HepG2 (cell line): Measurements from ENCODE around the gene NF2. TPM values are rescaled to one million over a fixed set of nuclear protein-coding genes. Genes with fewer than 3 reads are reported as not detected.

Experiments used
- ATAC-seq: fragments of 200-7000 bp; cut with Tn5 transposase; 3 replicates; pipeline ENCODE4 v1.9.1; 2020; ENCODE audit warnings: mild to moderate bottlenecking, moderate library complexity
- BruUV-seq: library from RNA; stranded (reverse); fragments of 400-500 nt; replicated peaks from 2 replicates; lab custom pipeline; 2021; lab: Mats Ljungman, UMichigan
- CTCF ChIA-PET: fragments of 300-600 bp; formaldehyde crosslinking; extraction: SDS; loops from one replicate; lab custom pipeline; 2021; ENCODE audit warnings: low total read pairs, inconsistent platforms, low intra/inter-chr PET ratio; lab: Yijun Ruan, JAX
- POLR2A ChIA-PET: fragments of 350-600 bp; sonication (Branson Sonifier 250); formaldehyde crosslinking; loops from one replicate; lab custom pipeline; 2020; ENCODE audit warnings: antibody characterized with exemption, inconsistent platforms; lab: Yijun Ruan, JAX
- DNase-seq: peaks from one replicate; pipeline ENCODE4 v3.0.0-alpha.2; 2015; ENCODE audit warnings: low spot score
- FAIRE-seq: peaks from 3 replicates; lab custom pipeline; 2011; peaks lifted over from hg19 to GRCh38; lab: Jason Lieb, UNC
- H2AFZ ChIP-seq: one replicate; pipeline ENCODE4 v1.6.1; 2011; ENCODE audit warnings: low read length, inconsistent platforms
- H3K27ac ChIP-seq: fragments of 300-600 bp; 3 replicates; pipeline ENCODE4 v1.8.0; 2011; ENCODE audit warnings: mixed run types, mild to moderate bottlenecking, mixed read lengths, low read length, inconsistent platforms; ENCODE audit not compliant: insufficient read depth; ENCODE audit errors: extremely low read length
- H3K27me3 ChIP-seq, 2 experiments: fragments of 200-600 bp in 1 of 2; 2 replicates in 1 of 2; 3 replicates in 1 of 2; pipeline versions ENCODE4 v1.6.0 to v1.8.0; 2011; ENCODE audit warnings: low read length in 2 of 2, mild to moderate bottlenecking in 2 of 2, moderate library complexity in 2 of 2, inconsistent platforms in 1 of 2; ENCODE audit not compliant: insufficient read depth in 2 of 2, control insufficient read depth in 1 of 2
- H3K36me3 ChIP-seq, 2 experiments: fragments of 200-600 bp in 1 of 2; replicated peaks in 1 of 2; 2 replicates in 1 of 2; 3 replicates in 1 of 2; pipeline versions ENCODE4 v1.5.1 to v1.8.0; 2011; ENCODE audit warnings: low read length in 2 of 2, inconsistent platforms in 1 of 2; ENCODE audit not compliant: insufficient read depth in 2 of 2, control insufficient read depth in 1 of 2
- H3K4me1 ChIP-seq: 2 replicates; pipeline ENCODE4 v1.5.1; 2012; ENCODE audit warnings: low read length, inconsistent platforms; ENCODE audit not compliant: insufficient read depth
- H3K4me2 ChIP-seq: 2 replicates; pipeline ENCODE4 v1.6.0; 2011; ENCODE audit warnings: low read depth, low read length, inconsistent platforms
- H3K4me3 ChIP-seq, 3 experiments: fragments of 200-600 bp in 1 of 3; sonication (generic), shearing (Covaris generic) in 1 of 3; replicated peaks in 1 of 3; 2 replicates each; pipeline ENCODE4 v1.5.1; 2011 to 2016; ENCODE audit warnings: low read length in 3 of 3, inconsistent platforms in 2 of 3, low read depth in 2 of 3, mild to moderate bottlenecking in 2 of 3, control low read depth in 1 of 3, mixed read lengths in 1 of 3; ENCODE audit not compliant: insufficient read depth in 1 of 3
- H3K79me2 ChIP-seq: one replicate; pipeline ENCODE4 v1.6.1; 2011; ENCODE audit warnings: low read length, inconsistent platforms; ENCODE audit not compliant: insufficient read depth
- H3K9ac ChIP-seq: 2 replicates; pipeline ENCODE4 v1.6.0; 2011; ENCODE audit warnings: mild to moderate bottlenecking, low read depth, low read length, inconsistent platforms; ENCODE audit not compliant: insufficient read depth
- H3K9me3 ChIP-seq: 2 replicates; pipeline ENCODE4 v1.5.1; 2012; ENCODE audit warnings: mild to moderate bottlenecking, low read length
- H4K20me1 ChIP-seq: 2 replicates; pipeline ENCODE4 v1.6.0; 2011; ENCODE audit warnings: inconsistent platforms, mild to moderate bottlenecking, low read length, moderate library complexity; ENCODE audit not compliant: insufficient read depth
- EED ChIP-seq: sonication (generic); formaldehyde crosslinking; IDR thresholded peaks from 2 replicates; pipeline ENCODE4 v1.5.0; 2020; ENCODE audit warnings: mild to moderate bottlenecking, missing genetic modification reagents
- ELF1 ChIP-seq: sonication (generic); formaldehyde crosslinking; IDR thresholded peaks from 2 replicates; pipeline ENCODE4 v1.4.0; 2020; ENCODE audit warnings: missing genetic modification reagents
- FOXO1 ChIP-seq: sonication (generic); formaldehyde crosslinking; IDR thresholded peaks from 2 replicates; pipeline ENCODE4 v1.4.0; 2020; ENCODE audit warnings: missing genetic modification reagents
- SKI ChIP-seq: fragments of 450-650 bp; IDR thresholded peaks from one replicate; pipeline ENCODE4 v1.6.1; 2018; ENCODE audit warnings: mild to moderate bottlenecking; ENCODE audit not compliant: partially characterized antibody
- SMC3 ChIP-seq: IDR thresholded peaks from 2 replicates; pipeline ENCODE4 v1.6.1; 2011; ENCODE audit warnings: low read length, improper control_type of control experiment
- ZNF136 ChIP-seq: sonication (generic); formaldehyde crosslinking; IDR thresholded peaks from 2 replicates; pipeline ENCODE4 v1.8.1; 2022; ENCODE audit warnings: low read depth, mild to moderate bottlenecking, moderate library complexity, missing genetic modification reagents
- ZNF572 ChIP-seq: sonication (generic); formaldehyde crosslinking; IDR thresholded peaks from 2 replicates; pipeline ENCODE4 v1.5.1; 2020; ENCODE audit warnings: mild to moderate bottlenecking, missing genetic modification reagents
- ZZZ3 ChIP-seq: sonication (generic); formaldehyde crosslinking; IDR thresholded peaks from 2 replicates; pipeline ENCODE4 v1.4.0; 2020; ENCODE audit warnings: missing genetic modification reagents, mild to moderate bottlenecking, borderline replicate concordance
- WGBS: methylation state at CpG from one replicate; pipeline ENCODE4 v1.1.6; 2017; ENCODE audit warnings: low lambda C conversion rate; 5-methylcytosine and 5-hydroxymethylcytosine counted together
- in situ Hi-C: cut with HindIII; loops from 2 replicates; pipeline ENCODE4 v1.10.0; 2017; ENCODE audit warnings: low pct_unique_long_range_greater_than_20kb; ENCODE audit not compliant: extremely low pct_ligation_motif_present
- intact Hi-C: fragments of 100-400 bp; cut with micrococcal nuclease; formaldehyde crosslinking; loops from one replicate; pipeline ENCODE4 v1.10.0; 2022; ENCODE audit not compliant: unreplicated experiment
- polyA plus RNA-seq, 8 experiments: library from polyadenylated mRNA; depleted of rRNA in 3 of 8; stranded (reverse) in 7 of 8; unstranded in 1 of 8; fragments of >200 nt; fragmentation: Illumina TruSeq in 4 of 8; extraction: Trizol in 4 of 8; gene quantifications; 2 replicates each; pipeline versions ENCODE4 v1.2.1 to v1.2.3, GENCODE V29; 2011 to 2016; ENCODE audit warnings: low read depth in 4 of 8, missing spikeins in 1 of 8, mixed read lengths in 1 of 8; ENCODE audit not compliant: insufficient read depth in 1 of 8
- total RNA-seq, 5 experiments: library from RNA; depleted of rRNA; stranded (reverse); fragments of >200 nt; fragmentation: Illumina TruSeq; extraction: Trizol; gene quantifications; 2 replicates each; pipeline ENCODE4 v1.2.3, GENCODE V29; 2016; ENCODE audit warnings: low read depth in 1 of 5
- TF ChIP-seq, protein P1 (sequence below): sonication (generic); formaldehyde crosslinking; IDR thresholded peaks from 2 replicates; pipeline ENCODE4 v1.4.0; 2020; ENCODE audit warnings: missing genetic modification reagents, mild to moderate bottlenecking, borderline replicate concordance
- TF ChIP-seq, protein P2 (sequence below): sonication (generic); formaldehyde crosslinking; IDR thresholded peaks from 2 replicates; pipeline ENCODE4 v1.4.0; 2020; ENCODE audit warnings: missing genetic modification reagents
- TF ChIP-seq, protein P3 (sequence below): sonication (generic); formaldehyde crosslinking; IDR thresholded peaks from 2 replicates; pipeline ENCODE4 v1.5.0; 2020; ENCODE audit warnings: mild to moderate bottlenecking, missing genetic modification reagents, moderate library complexity
- TF ChIP-seq, protein P4 (sequence below): sonication (generic); formaldehyde crosslinking; IDR thresholded peaks from 2 replicates; pipeline ENCODE4 v1.5.1; 2020; ENCODE audit warnings: missing genetic modification reagents, mild to moderate bottlenecking, borderline replicate concordance

The NF2 gene
- total and polyA plus RNA-seq, 2 of the 13 experiments (the other 11 are each of a cell fraction or from before 2014, with no cell fraction given): 9.3 to 33.3 TPM

DNA sequence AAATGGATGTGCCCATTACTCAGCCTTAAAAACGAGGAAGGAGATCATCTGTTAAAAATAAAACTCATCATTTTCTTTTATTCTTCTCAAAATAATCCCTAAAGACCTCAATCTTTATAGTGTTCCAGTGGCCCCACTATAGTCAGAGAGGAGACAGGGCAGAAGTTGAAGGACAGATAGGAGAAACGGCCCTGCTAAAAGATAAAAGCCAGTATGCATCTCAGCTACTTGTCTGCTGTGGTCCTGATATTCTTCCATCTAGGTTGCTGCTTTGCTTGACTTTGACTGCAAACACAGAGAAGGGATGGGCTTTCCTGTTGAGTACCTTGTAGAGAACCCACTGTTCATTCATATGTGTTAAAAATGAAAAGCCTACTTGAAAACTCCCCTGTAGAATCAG is 31.4 kb downstream of the NF2 start (continued):
- no peak for TF ChIP-seq SKI
- TF ChIP-seq ZNF136: no peak
- TF ChIP-seq ZNF572 (CRISPR knock-in tag): no peak

DNA sequence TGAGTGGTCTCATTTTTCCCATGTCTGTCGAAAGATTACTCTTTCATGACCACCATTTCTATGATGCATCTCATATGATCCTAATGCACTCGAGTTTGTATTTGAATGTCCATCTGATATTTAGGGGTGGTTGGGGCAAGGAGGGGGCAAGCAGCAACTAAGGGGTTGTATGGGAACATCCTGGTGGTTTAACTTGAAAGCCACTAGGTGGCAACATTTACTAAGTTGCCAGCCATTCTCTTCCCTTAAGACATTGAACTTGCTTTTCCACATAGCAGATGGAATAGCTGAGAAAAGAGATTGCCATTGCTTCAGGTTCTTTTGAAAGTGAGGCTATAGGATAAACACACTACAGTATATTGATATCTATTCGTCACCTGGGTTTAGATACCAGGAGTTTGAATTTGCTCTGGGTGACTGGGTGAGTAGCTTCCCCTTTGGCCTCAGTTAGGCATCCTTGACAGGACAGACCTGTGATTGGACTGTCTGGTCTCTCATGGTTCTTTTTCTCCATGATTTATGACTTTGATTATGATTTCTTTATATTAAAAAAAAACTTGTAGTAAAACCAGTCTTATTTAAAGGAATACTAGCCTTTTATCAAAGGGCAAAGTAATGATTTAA is 32.4 kb downstream of the NF2 start:
- no peaks in the 10 kb centered on the region for H3K27me3 ChIP-seq
- peaks cover 25% of the 10 kb centered on the region for H3K79me2 ChIP-seq
- H3K9me3 ChIP-seq: no peaks in the 10 kb centered on the region
- H3K9ac ChIP-seq: no peak overlapping the region
- FAIRE-seq (peak; percentile 85), ATAC-seq (peak; percentile 58; the same call in 2 of the 3 replicates), DNase-seq (peak; percentile 32)
- peaks cover 13% of the 10 kb centered on the region for H3K4me1 ChIP-seq
- peaks cover 4% of the 10 kb centered on the region; the same call in 1 of the 2 replicates for H4K20me1 ChIP-seq
- peaks cover 4 to 25% of the 10 kb centered on the region in 2 experiments; a peak in 3 of 5 replicates for H3K36me3 ChIP-seq
- H2AFZ ChIP-seq: no peak overlapping the region
- ChIA-PET CTCF (interaction anchor here (0.7 to 1.4 kb wide), 3 partner anchors 10 to 453 kb away, joined by 3 to 14 read pairs (median 4); no protein-coding TSS in a partner anchor), POLR2A (no interaction called here)
- no peak overlapping the region for H3K4me3 ChIP-seq
- no peak overlapping the region for H3K4me2 ChIP-seq
- no peak overlapping the region for H3K27ac ChIP-seq
- in situ Hi-C loops: loop anchor here (10.0 kb wide), 1 partner anchor 449 kb away; the partner anchor contains the start of gene HORMAD2
- no TSS peak for BruUV-seq
- 47% methylated on average over 3 of the region's 3 CpGs for WGBS
- intact Hi-C loops: loop anchor here (1.0 kb wide), 1 partner anchor 453 kb away; no protein-coding TSS in a partner anchor
- no peak for TF ChIP-seq ELF1
- TF ChIP-seq, protein P1, sequence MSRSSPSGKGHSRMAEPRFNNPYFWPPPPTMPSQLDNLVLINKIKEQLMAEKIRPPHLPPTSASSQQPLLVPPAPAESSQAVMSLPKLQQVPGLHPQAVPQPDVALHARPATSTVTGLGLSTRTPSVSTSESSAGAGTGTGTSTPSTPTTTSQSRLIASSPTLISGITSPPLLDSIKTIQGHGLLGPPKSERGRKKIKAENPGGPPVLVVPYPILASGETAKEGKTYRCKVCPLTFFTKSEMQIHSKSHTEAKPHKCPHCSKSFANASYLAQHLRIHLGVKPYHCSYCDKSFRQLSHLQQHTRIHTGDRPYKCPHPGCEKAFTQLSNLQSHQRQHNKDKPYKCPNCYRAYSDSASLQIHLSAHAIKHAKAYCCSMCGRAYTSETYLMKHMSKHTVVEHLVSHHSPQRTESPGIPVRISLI (CRISPR knock-in tag): no peak
- TF ChIP-seq ZZZ3: no peak
- TF ChIP-seq, protein P2, sequence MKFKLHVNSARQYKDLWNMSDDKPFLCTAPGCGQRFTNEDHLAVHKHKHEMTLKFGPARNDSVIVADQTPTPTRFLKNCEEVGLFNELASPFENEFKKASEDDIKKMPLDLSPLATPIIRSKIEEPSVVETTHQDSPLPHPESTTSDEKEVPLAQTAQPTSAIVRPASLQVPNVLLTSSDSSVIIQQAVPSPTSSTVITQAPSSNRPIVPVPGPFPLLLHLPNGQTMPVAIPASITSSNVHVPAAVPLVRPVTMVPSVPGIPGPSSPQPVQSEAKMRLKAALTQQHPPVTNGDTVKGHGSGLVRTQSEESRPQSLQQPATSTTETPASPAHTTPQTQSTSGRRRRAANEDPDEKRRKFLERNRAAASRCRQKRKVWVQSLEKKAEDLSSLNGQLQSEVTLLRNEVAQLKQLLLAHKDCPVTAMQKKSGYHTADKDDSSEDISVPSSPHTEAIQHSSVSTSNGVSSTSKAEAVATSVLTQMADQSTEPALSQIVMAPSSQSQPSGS (CRISPR knock-in tag): no peak
- TF ChIP-seq, protein P3, sequence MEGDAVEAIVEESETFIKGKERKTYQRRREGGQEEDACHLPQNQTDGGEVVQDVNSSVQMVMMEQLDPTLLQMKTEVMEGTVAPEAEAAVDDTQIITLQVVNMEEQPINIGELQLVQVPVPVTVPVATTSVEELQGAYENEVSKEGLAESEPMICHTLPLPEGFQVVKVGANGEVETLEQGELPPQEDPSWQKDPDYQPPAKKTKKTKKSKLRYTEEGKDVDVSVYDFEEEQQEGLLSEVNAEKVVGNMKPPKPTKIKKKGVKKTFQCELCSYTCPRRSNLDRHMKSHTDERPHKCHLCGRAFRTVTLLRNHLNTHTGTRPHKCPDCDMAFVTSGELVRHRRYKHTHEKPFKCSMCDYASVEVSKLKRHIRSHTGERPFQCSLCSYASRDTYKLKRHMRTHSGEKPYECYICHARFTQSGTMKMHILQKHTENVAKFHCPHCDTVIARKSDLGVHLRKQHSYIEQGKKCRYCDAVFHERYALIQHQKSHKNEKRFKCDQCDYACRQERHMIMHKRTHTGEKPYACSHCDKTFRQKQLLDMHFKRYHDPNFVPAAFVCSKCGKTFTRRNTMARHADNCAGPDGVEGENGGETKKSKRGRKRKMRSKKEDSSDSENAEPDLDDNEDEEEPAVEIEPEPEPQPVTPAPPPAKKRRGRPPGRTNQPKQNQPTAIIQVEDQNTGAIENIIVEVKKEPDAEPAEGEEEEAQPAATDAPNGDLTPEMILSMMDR (CRISPR knock-in tag): peak; percentile 75
- no peak for TF ChIP-seq EED (CRISPR knock-in tag)
- no peak for TF ChIP-seq FOXO1 (CRISPR knock-in tag)
- TF ChIP-seq, protein P4, sequence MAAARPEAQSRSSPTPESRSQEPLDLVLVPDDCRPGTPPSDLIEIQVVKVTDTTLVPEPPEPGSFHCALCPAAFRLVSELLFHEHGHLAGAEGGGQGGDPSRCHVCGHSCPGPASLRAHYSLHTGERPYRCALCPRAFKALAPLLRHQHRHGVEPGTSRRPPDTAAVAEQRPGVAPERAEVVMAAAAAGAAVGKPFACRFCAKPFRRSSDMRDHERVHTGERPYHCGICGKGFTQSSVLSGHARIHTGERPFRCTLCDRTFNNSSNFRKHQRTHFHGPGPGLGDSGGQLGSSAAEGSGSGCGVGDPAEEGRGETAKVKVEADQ (CRISPR knock-in tag): no peak
- TF ChIP-seq SMC3: peak; percentile 53; the same call in 1 of the 2 replicates
